ENCODE measurements around the gene IYD. TPM values are rescaled to one million over a fixed set of nuclear protein-coding genes. Genes with fewer than 3 reads are reported as not detected.
A peak's percentile ranks its signal among the peaks of the same experiment; 100 is the strongest.

IYD gene
- total and polyA plus RNA-seq, 9 of the 15 experiments (the other 6 are each of a cell fraction or from before 2014, with no cell fraction given): not detected

- TF ChIP-seq CREM (IDR thresholded peaks at IDR 0.05; ENCODE audit: low read depth) (no peak), ZNF217 (CRISPR knock-in tag; IDR thresholded peaks at IDR 0.05) (no peak), NCOA2 (IDR thresholded peaks at IDR 0.05; ENCODE audit: partially characterized antibody in 2 of 2) (no peak), ZBTB2 (IDR thresholded peaks at IDR 0.05) (no peak), ELF1 (tag; IDR thresholded peaks at IDR 0.05) (peak; percentile 92), POLR2B (IDR thresholded peaks at IDR 0.05; ENCODE audit: low read depth, partially characterized antibody) (no peak), ETV1 (tag; conservative IDR thresholded peaks at IDR 0.05; ENCODE audit: low read depth) (peak; percentile 73), SFPQ (IDR thresholded peaks at IDR 0.05; ENCODE audit: low read depth, low read length) (no peak), ZNF239 (CRISPR knock-in tag; IDR thresholded peaks at IDR 0.05) (no peak), REST (IDR thresholded peaks at IDR 0.05; ENCODE audit: borderline replicate concordance) (no peak), REST (CRISPR knock-in tag; IDR thresholded peaks at IDR 0.05; ENCODE audit: low read depth) (0 out of 2 replicates have a peak, but pooled peaks have one; percentile 41), ZNF175 (CRISPR knock-in tag; IDR thresholded peaks at IDR 0.05; ENCODE audit: low read depth) (peak; percentile 89)
These were observed 50.2 kb downstream of the IYD start (continued) for GRCh38 chr6:150418827-150419594.

Measured in K562 (cell line).